NB4 (cell line): ENCODE results near the gene PRG3.

Experiments used
- DNase-seq: peaks from one replicate; pipeline ENCODE4 v3.0.0; 2010; ENCODE audit warnings: low read depth
- H3K4me3 ChIP-seq: one replicate; pipeline ENCODE4 v1.5.1; 2011; ENCODE audit warnings: mild to moderate bottlenecking, low read depth, low read length, moderate library complexity
- CTCF ChIP-seq: IDR thresholded peaks from one replicate; pipeline ENCODE4 v1.5.1; 2012; ENCODE audit warnings: low read depth, low read length
- MYC ChIP-seq: IDR thresholded peaks from 2 replicates; pipeline ENCODE4 v1.6.1; 2011; ENCODE audit warnings: low read depth, low read length
- POLR2A ChIP-seq: IDR thresholded peaks from 2 replicates; pipeline ENCODE4 v1.6.1; 2011; ENCODE audit warnings: mild to moderate bottlenecking; ENCODE audit not compliant: insufficient read length; ENCODE audit errors: extremely low read depth
- TF ChIP-seq, protein P1 (sequence below): IDR thresholded peaks from 2 replicates; pipeline ENCODE4 v1.6.1; 2011; ENCODE audit warnings: low read depth, low read length

Gene PRG3

GRCh38 chr11:57394203-57394965 is 13.4 kb upstream of the PRG3 start:
- TF ChIP-seq CTCF (no peak), MYC (no peak), POLR2A (no peak)
- TF ChIP-seq, protein P1, sequence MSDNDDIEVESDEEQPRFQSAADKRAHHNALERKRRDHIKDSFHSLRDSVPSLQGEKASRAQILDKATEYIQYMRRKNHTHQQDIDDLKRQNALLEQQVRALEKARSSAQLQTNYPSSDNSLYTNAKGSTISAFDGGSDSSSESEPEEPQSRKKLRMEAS, result no peak
- DNase-seq, result no peak
- no peak overlapping the region for H3K4me3 ChIP-seq

- DNase-seq, result no peak
- TF ChIP-seq CTCF, result no peak
- TF ChIP-seq, protein P1, result no peak
- no peak for TF ChIP-seq POLR2A
- no peak for TF ChIP-seq MYC
- no peak overlapping the region for H3K4me3 ChIP-seq
Observed at GRCh38 chr11:57392763-57393105, 11.8 kb upstream of the PRG3 start.

GRCh38 chr11:57392066-57392762 is 11.3 kb upstream of the PRG3 start:
- DNase-seq, result no peak
- no peak overlapping the region for H3K4me3 ChIP-seq
- TF ChIP-seq, protein P1, result no peak
- TF ChIP-seq MYC (no peak), CTCF (no peak), POLR2A (no peak)

- TF ChIP-seq MYC (no peak), CTCF (no peak), POLR2A (no peak)
- TF ChIP-seq, protein P1, result no peak
- H3K4me3 ChIP-seq, result no peak overlapping the region
- DNase-seq, result peak; percentile 46
Observed at GRCh38 chr11:57391539-57391938, 10.6 kb upstream of the PRG3 start.

DNA sequence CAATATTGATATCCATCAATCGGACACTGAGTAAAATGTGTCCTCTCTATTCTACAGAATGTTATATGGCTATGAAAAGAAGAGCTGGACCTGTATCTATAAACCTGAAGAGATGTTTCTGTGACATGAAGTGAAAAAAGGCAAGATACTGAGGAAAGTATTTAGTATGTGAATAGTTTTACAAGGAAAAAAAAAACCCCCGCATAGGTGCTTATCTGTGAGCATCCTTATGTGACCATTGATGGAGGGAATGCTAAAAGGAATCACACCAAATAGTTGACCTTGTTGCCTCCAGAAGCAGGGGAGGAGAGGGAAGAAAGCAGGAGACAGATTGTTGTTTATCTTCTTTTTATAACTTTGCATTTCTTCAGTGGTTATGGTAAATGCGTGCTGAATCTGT is 10.2 kb upstream of the PRG3 start:
- TF ChIP-seq MYC, result no peak
- no peak for TF ChIP-seq CTCF
- TF ChIP-seq, protein P1, result no peak
- TF ChIP-seq POLR2A, result no peak
- no peak overlapping the region for H3K4me3 ChIP-seq
- no peak for DNase-seq
